ENCODE results near the gene NTSR2.

NTSR2 gene

DNA sequence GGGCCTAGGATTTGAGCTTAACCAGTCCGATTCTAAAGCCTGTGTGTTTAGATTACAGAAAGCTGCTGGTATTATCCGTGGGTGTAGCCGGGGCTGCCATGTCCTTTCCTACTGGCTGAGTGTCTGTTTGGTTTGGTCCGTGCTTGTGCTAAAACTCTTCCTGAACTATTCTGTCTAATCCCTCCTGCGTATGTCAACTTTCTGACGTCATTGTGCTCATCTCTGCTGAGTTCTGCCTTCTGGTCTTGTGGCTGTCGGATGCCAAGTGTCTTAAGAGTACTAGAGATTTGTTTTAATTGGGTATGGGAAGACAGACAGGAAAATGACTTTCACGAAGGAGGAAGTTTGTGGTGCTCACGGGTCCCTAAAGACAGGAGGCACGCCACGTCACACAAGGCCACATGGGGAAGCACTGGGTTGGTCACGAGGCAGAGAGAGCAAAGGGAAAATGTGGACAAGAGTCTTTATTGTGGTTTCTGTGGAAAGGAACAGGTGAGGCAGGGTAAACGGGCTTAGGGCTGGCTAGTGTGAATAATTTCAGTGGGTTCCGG is 31.8 kb upstream of the NTSR2 start:
- no peak for DNase-seq (ENCODE audit: low spot score)
- in situ Hi-C loops (cut with MboI; ENCODE audit: low pct_unique_long_range_greater_than_20kb, low sequenced_read_pairs, unreplicated experiment): no loop called here
- TF ChIP-seq CTCF (IDR thresholded peaks at IDR 0.05; ENCODE audit: extremely low read depth, insufficient read depth, missing control alignments): no peak

- TF ChIP-seq CTCF (IDR thresholded peaks at IDR 0.05; ENCODE audit: extremely low read depth, insufficient read depth, missing control alignments): no peak
Observed at GRCh38 chr2:11701206-11701605, 31.2 kb upstream of the NTSR2 start.

GRCh38 chr2:11699686-11700670 is 30.0 kb upstream of the NTSR2 start:
- in situ Hi-C loops (cut with MboI; ENCODE audit: low pct_unique_long_range_greater_than_20kb, low sequenced_read_pairs, unreplicated experiment): loop anchor here (25.0 kb wide), 1 partner anchor 1312 kb away; no protein-coding TSS in a partner anchor
- no peak for DNase-seq (ENCODE audit: low spot score)
- no peak for TF ChIP-seq CTCF (IDR thresholded peaks at IDR 0.05; ENCODE audit: extremely low read depth, insufficient read depth, missing control alignments)

More at GRCh38 chr2:11701206-11701605, 31.2 kb upstream of the NTSR2 start:
- in situ Hi-C loops (cut with MboI; ENCODE audit: low pct_unique_long_range_greater_than_20kb, low sequenced_read_pairs, unreplicated experiment): no loop called here
- DNase-seq (ENCODE audit: low spot score): no peak

GRCh38 chr2:11698009-11698922 is 28.3 kb upstream of the NTSR2 start:
- DNase-seq (ENCODE audit: low spot score): no peak
- in situ Hi-C loops (cut with MboI; ENCODE audit: low pct_unique_long_range_greater_than_20kb, low sequenced_read_pairs, unreplicated experiment): loop anchor here (25.0 kb wide), 1 partner anchor 1314 kb away; no protein-coding TSS in a partner anchor
- TF ChIP-seq CTCF (IDR thresholded peaks at IDR 0.05; ENCODE audit: extremely low read depth, insufficient read depth, missing control alignments): no peak

DNA sequence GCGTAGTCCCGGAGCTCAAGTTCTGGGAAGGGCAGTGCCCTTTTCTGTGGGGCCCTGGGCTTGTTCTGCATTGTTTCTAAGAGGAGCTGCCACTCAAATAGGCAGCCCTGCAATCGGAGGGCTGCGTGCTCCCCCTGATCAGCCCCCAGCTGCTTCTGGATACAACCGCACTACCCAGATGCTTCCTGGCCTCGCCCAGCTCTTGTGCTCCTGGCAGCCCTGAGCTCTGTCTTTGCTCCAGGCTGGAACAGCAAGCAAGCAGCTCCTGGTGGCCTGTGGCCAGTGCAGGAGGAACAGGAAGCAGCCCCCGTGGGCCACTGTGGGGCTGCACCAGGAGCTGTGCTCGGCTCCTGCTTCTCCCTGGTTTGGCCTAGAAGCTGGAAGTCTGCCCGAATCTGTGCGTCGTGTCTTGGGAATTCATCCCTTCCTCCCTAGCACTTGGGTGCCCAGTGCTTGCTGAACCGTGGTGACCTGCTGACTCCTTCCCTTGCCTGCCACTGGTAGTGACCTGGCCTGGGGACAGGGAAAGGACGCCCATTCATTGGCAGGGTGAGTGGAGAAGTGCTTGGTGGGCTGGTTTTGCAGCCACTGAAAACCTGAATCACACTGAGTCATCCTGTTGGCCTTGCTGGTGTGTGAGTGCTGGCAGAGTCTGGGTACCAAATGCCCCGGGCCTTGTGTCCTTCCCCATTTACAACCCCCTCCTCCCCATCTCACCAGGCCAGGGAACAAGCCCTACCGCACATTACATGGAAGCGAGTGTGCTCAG is 27.3 kb upstream of the NTSR2 start:
- no peak for TF ChIP-seq CTCF (IDR thresholded peaks at IDR 0.05; ENCODE audit: extremely low read depth, insufficient read depth, missing control alignments)
- no peak for DNase-seq (ENCODE audit: low spot score)
- in situ Hi-C loops (cut with MboI; ENCODE audit: low pct_unique_long_range_greater_than_20kb, low sequenced_read_pairs, unreplicated experiment): loop anchor here (25.0 kb wide), 1 partner anchor 1315 kb away; no protein-coding TSS in a partner anchor
